ENCODE measurements around the gene BTBD9.
A peak's percentile ranks its signal among the peaks of the same experiment; 100 is the strongest.

The BTBD9 gene

GRCh38 chr6:38639498-38640215 lies at the start of gene BTBD9:
Gene BTBD9, minus strand, starts transcription at chr6:38639929.
- DNase-seq, result peak; percentile 90

DNA sequence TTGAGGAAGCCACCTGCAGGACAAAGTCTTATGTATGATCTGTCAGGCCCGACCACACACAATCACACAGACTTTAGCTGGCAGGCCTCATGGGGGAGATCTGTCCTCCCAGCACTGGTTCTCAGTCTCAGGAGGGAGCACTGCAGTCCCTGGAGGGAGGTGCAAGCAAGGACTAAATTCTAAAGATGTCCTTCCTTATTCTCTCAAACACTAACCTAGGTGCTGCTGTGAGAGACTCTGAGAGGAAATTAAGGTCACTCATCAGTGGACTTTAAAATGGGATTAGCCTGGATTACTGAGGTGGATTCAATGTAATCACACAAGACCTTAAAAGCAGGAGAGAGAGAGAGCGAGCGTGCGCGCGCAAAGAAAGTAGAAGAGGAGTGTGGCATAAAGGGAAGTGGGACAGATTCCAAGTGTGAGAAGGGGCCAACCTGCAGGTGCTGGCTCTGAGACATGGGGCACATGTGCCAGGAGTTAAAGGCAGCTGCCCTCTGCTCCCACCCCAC lies 48.9 kb upstream of the BTBD9 start:
- no peak for DNase-seq

GRCh38 chr6:38687549-38687948 lies 47.8 kb upstream of the BTBD9 start:
- DNase-seq, result no peak

GRCh38 chr6:38687043-38687353 lies 47.3 kb upstream of the BTBD9 start:
- DNase-seq, result no peak

DNA sequence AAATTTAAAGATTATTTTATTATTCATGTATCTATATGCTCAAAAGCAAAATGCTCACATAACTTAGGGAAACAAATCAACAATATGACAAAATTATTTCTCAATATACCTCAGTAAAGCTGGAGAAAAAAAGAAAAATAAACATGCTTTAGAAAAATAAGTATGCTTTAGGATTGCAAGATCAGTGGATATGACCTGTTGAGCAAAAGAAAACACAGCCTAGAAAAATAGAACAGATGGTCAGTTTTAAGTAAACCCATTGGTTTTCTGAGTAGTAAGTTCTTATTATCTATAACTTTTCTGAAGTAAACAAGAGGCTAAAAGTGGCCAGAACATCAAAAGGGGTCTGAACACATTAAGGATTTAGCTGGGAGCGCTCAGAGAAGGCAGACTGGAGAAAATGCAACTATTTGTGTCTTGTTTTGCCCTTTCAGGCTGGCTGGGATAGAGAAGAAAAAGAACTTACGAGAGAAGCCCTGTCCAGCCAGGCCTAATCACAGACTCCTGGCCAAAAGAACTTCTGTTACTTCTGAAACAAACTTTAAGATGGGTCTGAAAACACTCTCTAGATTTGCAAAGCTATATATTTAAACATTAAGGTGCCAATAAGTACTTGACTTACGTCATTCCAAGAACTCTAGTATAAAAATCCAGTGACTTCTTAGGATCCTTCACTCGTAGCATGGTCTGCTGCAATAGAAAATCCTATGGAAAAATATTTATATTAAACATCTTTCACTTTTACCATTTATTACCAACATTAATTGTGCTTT lies 46.7 kb upstream of the BTBD9 start:
- DNase-seq, result no peak

DNA sequence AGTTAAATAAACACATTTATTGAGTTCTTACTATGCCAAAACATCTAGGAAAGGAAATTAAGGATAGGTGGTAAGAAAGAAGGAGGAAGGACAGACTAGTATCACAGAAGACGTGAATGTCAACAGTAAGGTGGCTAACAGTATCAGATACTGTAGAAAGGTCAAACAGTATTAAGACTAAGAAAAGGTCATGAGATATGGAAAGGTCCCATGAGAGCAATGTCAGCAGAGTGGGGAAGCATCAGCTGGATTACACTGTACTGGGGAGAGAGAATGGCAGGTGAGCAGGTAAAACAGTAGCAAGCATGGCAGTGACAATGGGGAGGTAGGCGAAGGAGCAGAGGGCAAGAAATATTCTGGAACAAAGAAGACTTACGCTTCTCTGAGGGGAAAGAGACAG lies 45.2 kb upstream of the BTBD9 start:
- no peak for DNase-seq

DNA sequence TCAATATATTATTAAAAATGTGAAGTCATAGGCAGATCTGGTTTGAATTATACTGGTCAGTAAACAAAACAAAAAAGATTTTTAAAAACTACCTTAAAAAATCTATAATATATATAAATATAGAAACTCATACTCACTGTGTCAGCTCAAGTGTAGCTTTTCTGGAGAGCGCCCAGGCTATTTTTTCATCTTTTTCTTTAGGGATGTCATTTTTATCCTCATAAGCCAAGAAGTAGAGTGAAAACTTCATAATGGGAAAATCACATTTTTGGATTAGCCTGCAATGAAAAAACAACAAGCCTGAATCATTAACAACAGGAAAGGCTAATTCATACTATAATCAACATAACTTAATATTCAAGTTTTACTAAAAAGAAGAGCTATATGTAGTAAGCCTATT lies 44.5 kb upstream of the BTBD9 start:
- DNase-seq, result no peak

GRCh38 chr6:38681850-38682249 lies 42.1 kb upstream of the BTBD9 start:
- no peak for DNase-seq

DNA sequence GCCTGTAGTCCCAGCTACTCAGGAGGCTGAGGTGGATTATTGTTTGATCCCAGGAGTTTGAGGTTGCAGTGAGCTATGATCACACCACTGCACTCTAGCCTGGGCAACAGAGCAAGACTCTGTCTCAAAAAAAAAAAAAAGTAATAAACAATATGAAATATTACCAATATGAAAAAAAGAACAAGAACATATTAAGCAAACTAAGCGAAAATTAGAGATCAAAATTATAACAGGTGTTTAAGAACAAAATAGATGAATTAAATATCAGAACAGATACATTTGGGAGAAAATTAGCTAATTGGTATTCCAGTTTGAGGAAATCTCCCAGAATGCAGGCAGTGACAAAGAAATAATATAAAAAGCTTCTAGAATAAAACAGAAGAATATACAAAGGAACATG lies 39.9 kb upstream of the BTBD9 start:
- no peak for DNase-seq

DNA sequence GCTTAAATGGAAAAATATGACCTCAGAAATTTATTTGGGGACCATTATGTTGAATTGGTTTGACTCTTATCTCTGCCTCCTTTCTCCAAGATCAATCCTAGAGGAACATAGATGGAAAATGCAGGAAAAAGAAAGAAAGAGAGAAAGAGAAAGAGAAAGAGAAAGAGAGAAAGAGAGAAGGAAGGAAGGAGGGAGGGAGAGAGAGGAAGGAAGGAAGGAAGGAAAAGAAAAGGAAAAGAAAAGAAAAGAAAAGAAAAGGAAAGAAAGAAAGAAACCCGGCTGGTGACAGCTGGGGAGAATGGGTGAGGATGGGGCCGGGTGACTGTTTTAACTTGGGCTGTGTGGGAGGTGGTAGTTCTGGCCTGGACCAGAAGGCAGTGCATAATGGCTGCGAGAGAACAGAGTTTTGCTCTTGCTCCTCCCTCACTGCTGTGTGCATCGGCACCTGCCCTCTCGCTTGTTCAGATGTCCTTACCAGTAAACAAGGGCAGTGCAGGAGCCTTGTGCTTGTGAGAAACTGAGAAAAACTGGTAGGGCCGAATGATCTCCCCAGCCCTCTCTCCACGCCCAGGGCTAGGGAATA lies 38.5 kb upstream of the BTBD9 start:
- no peak for DNase-seq

- DNase-seq, result no peak
Measured at GRCh38 chr6:38676974-38677544, 37.3 kb upstream of the BTBD9 start.

DNA sequence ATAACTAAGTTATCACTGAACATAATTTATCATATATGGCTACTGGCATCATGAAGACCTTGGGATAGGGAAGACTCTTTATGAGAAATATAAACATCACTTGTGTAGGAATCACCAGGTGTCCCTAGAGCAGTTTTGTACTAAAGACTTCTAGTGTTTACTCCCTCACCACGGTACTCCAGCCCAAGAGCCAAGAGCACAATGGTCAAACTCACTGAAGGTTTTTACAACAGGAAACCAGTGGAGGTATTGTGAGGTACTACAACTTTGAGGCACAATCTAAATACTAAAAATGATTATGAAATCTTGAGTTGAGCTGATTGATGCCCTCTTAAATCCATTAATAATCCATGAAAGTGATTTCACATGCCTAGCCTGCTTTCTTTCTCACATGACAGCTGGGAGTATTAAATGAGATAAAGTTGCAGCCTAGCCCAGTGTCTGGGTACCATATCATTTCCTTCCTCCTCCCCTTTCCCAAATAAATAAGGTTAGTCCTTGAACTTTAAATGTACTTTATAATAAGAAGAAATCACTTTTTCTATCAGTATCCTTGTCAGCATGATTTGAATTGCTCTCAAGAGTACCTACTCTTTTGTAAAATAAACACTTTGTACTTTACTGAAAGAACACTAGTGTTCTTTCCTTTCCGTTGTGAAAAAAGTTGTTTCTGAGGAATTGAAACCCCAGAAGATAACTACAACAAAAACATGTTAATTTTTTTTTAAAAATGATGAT lies 36.7 kb upstream of the BTBD9 start:
- DNase-seq, result no peak

DNA sequence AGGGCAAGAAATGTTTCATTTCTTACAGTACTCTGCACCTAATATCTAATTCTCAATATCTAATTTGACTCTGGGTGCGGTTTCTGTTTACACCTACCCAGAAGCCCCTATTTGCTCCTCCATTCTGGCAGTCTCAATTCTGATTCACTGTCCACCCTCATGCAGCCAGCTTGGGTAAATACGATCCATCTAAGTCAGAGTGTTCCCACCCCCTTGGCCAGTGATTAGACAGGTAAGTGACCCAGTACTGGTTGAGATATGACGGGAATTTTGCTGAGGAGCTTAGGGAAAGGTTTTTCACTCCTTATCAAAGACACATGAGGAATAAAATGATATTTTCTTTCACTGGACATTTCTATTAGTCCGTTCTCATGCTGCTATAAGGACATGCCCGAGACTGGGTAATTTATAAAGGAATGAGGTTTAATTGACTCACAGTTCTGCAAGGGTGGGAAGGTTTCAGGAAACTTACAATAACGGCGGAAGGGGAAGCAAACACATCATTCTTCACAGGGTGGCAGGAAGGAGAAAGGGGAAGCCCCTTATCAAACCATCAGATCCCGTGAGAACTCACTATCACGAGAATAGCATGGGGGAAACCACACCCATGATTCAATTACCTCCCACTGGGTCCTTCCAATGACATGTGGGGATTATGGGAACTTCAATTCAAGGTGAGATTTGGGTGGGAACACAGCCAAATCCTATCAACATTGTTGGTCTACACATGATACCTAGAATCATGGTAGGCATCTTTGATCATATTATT lies 33.9 kb upstream of the BTBD9 start:
- DNase-seq, result peak; percentile 62

- peak; percentile 72 for DNase-seq
Measured at GRCh38 chr6:38671885-38672467, 32.2 kb upstream of the BTBD9 start.

GRCh38 chr6:38658418-38659167 lies 18.9 kb upstream of the BTBD9 start:
- DNase-seq, result no peak

DNA sequence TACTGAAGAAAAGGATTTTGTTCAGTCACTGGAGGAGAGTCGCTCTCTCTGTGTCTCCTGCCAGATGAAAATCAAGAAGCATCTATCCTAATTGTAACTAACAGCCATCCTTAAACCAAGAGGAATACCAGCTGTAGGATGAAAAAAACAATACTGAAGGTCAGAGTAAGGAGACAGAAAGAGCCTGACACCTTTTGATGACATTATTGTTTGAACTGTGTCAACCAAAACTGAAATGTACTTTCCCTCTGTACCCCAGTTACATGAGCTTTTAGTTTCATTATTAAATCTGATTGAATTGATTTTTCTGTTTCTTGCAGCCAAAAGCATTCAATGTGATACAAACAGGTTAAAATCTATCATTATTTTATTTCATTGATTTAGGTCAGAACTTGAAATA lies 17.2 kb upstream of the BTBD9 start:
- DNase-seq, result no peak

GRCh38 chr6:38654263-38654662 lies 14.5 kb upstream of the BTBD9 start:
- no peak for DNase-seq

DNA sequence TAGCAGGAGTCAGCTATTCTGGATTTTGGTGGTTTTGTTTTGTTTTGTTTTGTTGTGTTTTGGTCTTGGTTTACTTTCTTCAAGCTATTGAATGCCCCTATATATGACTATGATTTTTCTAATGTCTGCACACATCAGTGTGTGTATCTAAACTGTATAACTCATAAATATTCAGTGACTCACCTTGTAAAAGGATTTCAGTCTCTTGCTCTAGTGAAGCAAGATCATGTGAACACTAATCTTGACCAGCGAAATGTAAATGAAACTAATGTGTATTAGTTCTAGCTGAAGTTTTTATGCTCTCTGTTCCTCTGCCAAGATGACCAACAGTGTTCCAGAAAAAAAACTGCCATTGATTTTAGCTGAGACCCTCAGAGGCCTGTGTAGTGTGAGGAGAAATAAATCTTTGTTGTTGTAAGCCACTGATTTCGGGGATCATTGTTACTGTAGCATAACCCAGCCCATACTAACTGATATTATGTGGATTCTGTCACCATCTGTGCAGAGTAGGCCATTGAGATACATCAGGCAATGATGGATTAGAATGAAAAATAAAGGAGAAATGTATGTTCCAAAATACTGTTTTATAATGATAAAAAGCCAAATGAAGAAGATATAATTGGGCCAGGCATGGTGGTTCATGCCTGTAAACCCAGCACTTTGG lies 11.5 kb upstream of the BTBD9 start:
- no peak for DNase-seq

GRCh38 chr6:38650207-38650752 lies 10.6 kb upstream of the BTBD9 start:
- DNase-seq, result no peak

DNA sequence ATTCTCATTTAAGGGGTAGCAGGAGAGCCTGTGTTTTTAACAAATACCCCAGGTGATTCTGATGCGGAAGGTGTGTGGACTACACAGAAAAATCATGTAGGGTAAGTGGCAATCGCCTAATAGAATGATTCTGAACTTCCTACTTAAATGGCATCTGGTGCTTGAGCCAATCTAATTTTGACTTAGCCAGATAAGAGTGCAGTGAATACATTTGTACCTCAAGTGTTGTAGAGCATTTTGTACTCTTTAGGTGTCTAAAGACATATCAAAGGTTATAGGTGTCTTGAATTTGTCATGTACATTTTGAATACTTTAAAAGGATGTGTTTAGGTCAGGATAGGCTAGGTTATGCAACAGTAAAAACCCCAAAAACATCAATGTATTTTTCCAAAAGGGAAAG lies 10.0 kb upstream of the BTBD9 start:
- DNase-seq, result no peak

All from suppressor macrophage treated with lipopolysaccharide for 4 hours (primary cell).